Liver (tissue), 9 donors: ENCODE data around the gene PELO. TPM values are rescaled to one million over a fixed set of nuclear protein-coding genes. Genes with fewer than 3 reads are reported as not detected.

Experiments
- DNase-seq: peaks from one replicate; pipeline ENCODE4 v3.0.0-alpha.2; 2017; ENCODE audit warnings: low spot score
- H3K27ac ChIP-seq, 2 donors: one replicate each; pipeline ENCODE4 v1.7.0; 2013; ENCODE audit warnings: inconsistent platforms in 2 of 2, low read length in 2 of 2, control low read depth in 1 of 2, low read depth in 1 of 2, mild to moderate bottlenecking in 1 of 2
- H3K27me3 ChIP-seq, 4 donors: one replicate each; pipeline versions ENCODE4 v1.6.1 to v1.7.0; 2013; ENCODE audit warnings: low read length in 3 of 4, inconsistent platforms in 1 of 4, mild to moderate bottlenecking in 1 of 4, moderate library complexity in 1 of 4; ENCODE audit not compliant: control insufficient read depth in 4 of 4, insufficient read depth in 4 of 4
- H3K36me3 ChIP-seq, 4 donors: one replicate each; pipeline versions ENCODE4 v1.6.1 to v1.7.0; 2013; ENCODE audit warnings: low read length in 3 of 4, mild to moderate bottlenecking in 3 of 4, low read depth in 1 of 4, moderate library complexity in 1 of 4; ENCODE audit not compliant: control insufficient read depth in 4 of 4, insufficient read depth in 3 of 4
- H3K4me1 ChIP-seq, 4 donors: one replicate each; pipeline versions ENCODE4 v1.6.1 to v1.7.0; 2013; ENCODE audit warnings: low read length in 3 of 4, mild to moderate bottlenecking in 3 of 4, moderate library complexity in 1 of 4; ENCODE audit not compliant: control insufficient read depth in 4 of 4, insufficient read depth in 4 of 4
- H3K4me3 ChIP-seq, 3 donors: one replicate each; pipeline versions ENCODE4 v1.6.1 to v1.7.0; 2013; ENCODE audit warnings: low read length in 3 of 3, control low read depth in 1 of 3, low read depth in 1 of 3, mild to moderate bottlenecking in 1 of 3
- H3K9ac ChIP-seq, 2 donors: one replicate each; pipeline ENCODE4 v1.7.0; 2013; ENCODE audit warnings: low read length in 2 of 2, mild to moderate bottlenecking in 2 of 2, moderate library complexity in 2 of 2, control low read depth in 1 of 2, low read depth in 1 of 2
- H3K9me3 ChIP-seq, 4 donors: one replicate each; pipeline versions ENCODE4 v1.6.1 to v1.7.0; 2013; ENCODE audit warnings: low read length in 3 of 4; ENCODE audit not compliant: control insufficient read depth in 4 of 4
- EGR1 ChIP-seq, 2 donors: IDR thresholded peaks; 2 replicates each; pipeline ENCODE4 v1.6.1; 2016 to 2018; ENCODE audit warnings: antibody characterized with exemption in 2 of 2, low read depth in 2 of 2
- FOXA1 ChIP-seq: IDR thresholded peaks from 2 replicates; pipeline ENCODE4 v1.6.1; 2016; ENCODE audit warnings: antibody characterized with exemption
- FOXA2 ChIP-seq: IDR thresholded peaks from 2 replicates; pipeline ENCODE4 v1.6.1; 2016; ENCODE audit warnings: antibody characterized with exemption
- GABPA ChIP-seq, 2 donors: IDR thresholded peaks in 1 of 2; conservative IDR thresholded peaks in 1 of 2; 2 replicates each; pipeline ENCODE4 v1.6.1; 2016; ENCODE audit warnings: antibody characterized with exemption in 2 of 2, mild to moderate bottlenecking in 1 of 2, moderate library complexity in 1 of 2
- HNF4A ChIP-seq, 2 donors: conservative IDR thresholded peaks; 2 replicates each; pipeline ENCODE4 v1.6.1; 2016; ENCODE audit warnings: antibody characterized with exemption in 2 of 2, mild to moderate bottlenecking in 2 of 2
- HNF4G ChIP-seq: IDR thresholded peaks from 2 replicates; pipeline ENCODE4 v1.6.1; 2016; ENCODE audit warnings: antibody characterized with exemption
- JUND ChIP-seq, 2 donors: IDR thresholded peaks; 2 replicates each; pipeline ENCODE4 v1.6.1; 2016; ENCODE audit warnings: antibody characterized with exemption in 2 of 2
- NR2F2 ChIP-seq: IDR thresholded peaks from 2 replicates; pipeline ENCODE4 v1.6.1; 2016; ENCODE audit warnings: antibody characterized with exemption
- RAD21 ChIP-seq, 2 donors: IDR thresholded peaks; 2 replicates each; pipeline ENCODE4 v1.6.1; 2016; ENCODE audit warnings: antibody characterized with exemption in 2 of 2, mild to moderate bottlenecking in 2 of 2
- RXRA ChIP-seq, 2 donors: IDR thresholded peaks; 2 replicates each; pipeline ENCODE4 v1.6.1; 2017 to 2018; ENCODE audit warnings: antibody characterized with exemption in 2 of 2, mild to moderate bottlenecking in 1 of 2
- TAF1 ChIP-seq: conservative IDR thresholded peaks from 2 replicates; pipeline ENCODE4 v1.6.1; 2016; ENCODE audit warnings: antibody characterized with exemption, mild to moderate bottlenecking
- WGBS: extraction: QIAGEN DNeasy Blood & Tissue Kit; methylation state at CpG from one replicate; pipeline ENCODE4 v1.1.7; 2013; 5-methylcytosine and 5-hydroxymethylcytosine counted together
- polyA plus RNA-seq, 2 donors: library from polyadenylated mRNA; stranded (reverse) in 1 of 2; unstranded in 1 of 2; fragments of 200-250 nt in 1 of 2; fragments of >200 nt in 1 of 2; fragmentation: Nextera tagmentation in 1 of 2; extraction: Ambion mirVana in 1 of 2; gene quantifications; one replicate each; pipeline versions ENCODE4 v1.2.1 to v1.2.3, GENCODE V29; 2013 to 2015
- total RNA-seq, 2 donors: library from RNA; depleted of rRNA; stranded (reverse); fragments of >200 nt; gene quantifications; one replicate each; pipeline ENCODE4 v1.2.3, GENCODE V29; 2014
- TF ChIP-seq, protein P1 (sequence below): fragments of 150-350 bp; IDR thresholded peaks from 2 replicates; pipeline ENCODE4 v1.5.1; 2017; ENCODE audit warnings: improper control_type of control experiment, low read depth, low read length; ENCODE audit not compliant: missing input control
- TF ChIP-seq, protein P2 (sequence below): IDR thresholded peaks from 2 replicates; pipeline ENCODE4 v1.6.1; 2016; ENCODE audit warnings: antibody characterized with exemption
- TF ChIP-seq, protein P3 (sequence below): IDR thresholded peaks from 2 replicates; pipeline ENCODE4 v1.6.1; 2016; ENCODE audit warnings: antibody characterized with exemption
- TF ChIP-seq, protein P4 (sequence below): IDR thresholded peaks from 2 replicates; pipeline ENCODE4 v1.6.1; 2016; ENCODE audit warnings: antibody characterized with exemption
- TF ChIP-seq, protein P5 (sequence below): IDR thresholded peaks from 2 replicates; pipeline ENCODE4 v1.6.1; 2016; ENCODE audit warnings: antibody characterized with exemption, mild to moderate bottlenecking
- donor health status: healthy.
- donor health status: healthy.
- donor health status: healthy.
- donor health status: healthy.
- donor health status: healthy.

Gene PELO
- total and polyA plus RNA-seq, 4 donors = 10.1 to 24.6 (median 16.5) TPM

DNA sequence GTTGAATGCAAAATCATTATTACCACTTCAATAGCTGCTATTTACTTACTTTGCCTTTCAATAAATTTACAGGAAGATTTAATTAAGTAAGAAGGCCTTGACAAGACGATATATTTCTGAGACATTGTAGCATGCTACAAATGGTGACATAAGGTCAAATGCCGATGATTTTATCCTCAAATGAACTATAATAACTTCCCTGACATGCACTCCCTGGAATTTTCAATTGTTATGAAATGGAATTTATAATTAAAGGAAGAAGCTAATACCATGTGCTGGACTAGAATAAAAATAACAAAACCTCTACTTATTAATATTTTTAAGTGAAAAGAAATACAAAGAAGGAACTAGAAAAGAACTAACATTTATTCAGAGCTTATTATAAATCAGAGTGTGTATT is 30.2 kb upstream of the PELO start:
- Histone ChIP-seq H3K9ac (no peak overlapping the region), H3K9me3 (no peaks in the 10 kb centered on the region), H3K27me3 (no peaks in the 10 kb centered on the region), H3K27ac (no peak overlapping the region), H3K4me3 (no peak overlapping the region), H3K36me3 (no peaks in the 10 kb centered on the region), H3K4me1 (no peaks in the 10 kb centered on the region)
- 70% methylated on average over 2 of the region's 2 CpGs for WGBS
- no peak for TF ChIP-seq TAF1
- peak in 1 of 2 donors; percentile 28 for TF ChIP-seq RXRA (IDR thresholded peaks at IDR 0.05)
- DNase-seq = no peak

DNA sequence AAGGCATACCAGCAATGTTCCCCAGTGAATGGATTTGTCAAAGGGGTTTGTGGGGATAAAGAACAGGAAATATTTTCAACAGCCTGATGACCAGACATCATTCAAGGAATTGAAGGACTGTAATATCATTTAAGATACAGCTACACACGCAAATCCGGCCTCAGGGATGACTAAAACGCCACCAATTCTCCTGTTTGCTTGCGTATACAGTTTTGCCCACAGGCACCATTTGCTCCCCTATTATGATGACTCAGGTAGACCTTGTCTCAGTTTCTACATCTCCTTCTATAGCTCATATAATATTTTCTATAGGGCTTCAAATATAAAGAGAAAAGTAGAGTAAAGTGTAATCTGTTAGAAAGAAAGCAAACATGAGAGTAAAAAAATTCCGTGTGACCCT is 29.7 kb upstream of the PELO start:
- TF ChIP-seq, protein P1, sequence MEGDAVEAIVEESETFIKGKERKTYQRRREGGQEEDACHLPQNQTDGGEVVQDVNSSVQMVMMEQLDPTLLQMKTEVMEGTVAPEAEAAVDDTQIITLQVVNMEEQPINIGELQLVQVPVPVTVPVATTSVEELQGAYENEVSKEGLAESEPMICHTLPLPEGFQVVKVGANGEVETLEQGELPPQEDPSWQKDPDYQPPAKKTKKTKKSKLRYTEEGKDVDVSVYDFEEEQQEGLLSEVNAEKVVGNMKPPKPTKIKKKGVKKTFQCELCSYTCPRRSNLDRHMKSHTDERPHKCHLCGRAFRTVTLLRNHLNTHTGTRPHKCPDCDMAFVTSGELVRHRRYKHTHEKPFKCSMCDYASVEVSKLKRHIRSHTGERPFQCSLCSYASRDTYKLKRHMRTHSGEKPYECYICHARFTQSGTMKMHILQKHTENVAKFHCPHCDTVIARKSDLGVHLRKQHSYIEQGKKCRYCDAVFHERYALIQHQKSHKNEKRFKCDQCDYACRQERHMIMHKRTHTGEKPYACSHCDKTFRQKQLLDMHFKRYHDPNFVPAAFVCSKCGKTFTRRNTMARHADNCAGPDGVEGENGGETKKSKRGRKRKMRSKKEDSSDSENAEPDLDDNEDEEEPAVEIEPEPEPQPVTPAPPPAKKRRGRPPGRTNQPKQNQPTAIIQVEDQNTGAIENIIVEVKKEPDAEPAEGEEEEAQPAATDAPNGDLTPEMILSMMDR = no peak
- TF ChIP-seq HNF4A (conservative IDR thresholded peaks at IDR 0.05) (no peak), JUND (IDR thresholded peaks at IDR 0.05) (no peak), NR2F2 (no peak), RAD21 (IDR thresholded peaks at IDR 0.05) (no peak), FOXA2 (no peak), GABPA (IDR thresholded peaks at IDR 0.05 in 1 of 2, conservative IDR thresholded peaks at IDR 0.05 in 1 of 2) (no peak), FOXA1 (no peak)
- TF ChIP-seq, protein P2, sequence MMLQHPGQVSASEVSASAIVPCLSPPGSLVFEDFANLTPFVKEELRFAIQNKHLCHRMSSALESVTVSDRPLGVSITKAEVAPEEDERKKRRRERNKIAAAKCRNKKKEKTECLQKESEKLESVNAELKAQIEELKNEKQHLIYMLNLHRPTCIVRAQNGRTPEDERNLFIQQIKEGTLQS = no peak
- TF ChIP-seq, protein P3, sequence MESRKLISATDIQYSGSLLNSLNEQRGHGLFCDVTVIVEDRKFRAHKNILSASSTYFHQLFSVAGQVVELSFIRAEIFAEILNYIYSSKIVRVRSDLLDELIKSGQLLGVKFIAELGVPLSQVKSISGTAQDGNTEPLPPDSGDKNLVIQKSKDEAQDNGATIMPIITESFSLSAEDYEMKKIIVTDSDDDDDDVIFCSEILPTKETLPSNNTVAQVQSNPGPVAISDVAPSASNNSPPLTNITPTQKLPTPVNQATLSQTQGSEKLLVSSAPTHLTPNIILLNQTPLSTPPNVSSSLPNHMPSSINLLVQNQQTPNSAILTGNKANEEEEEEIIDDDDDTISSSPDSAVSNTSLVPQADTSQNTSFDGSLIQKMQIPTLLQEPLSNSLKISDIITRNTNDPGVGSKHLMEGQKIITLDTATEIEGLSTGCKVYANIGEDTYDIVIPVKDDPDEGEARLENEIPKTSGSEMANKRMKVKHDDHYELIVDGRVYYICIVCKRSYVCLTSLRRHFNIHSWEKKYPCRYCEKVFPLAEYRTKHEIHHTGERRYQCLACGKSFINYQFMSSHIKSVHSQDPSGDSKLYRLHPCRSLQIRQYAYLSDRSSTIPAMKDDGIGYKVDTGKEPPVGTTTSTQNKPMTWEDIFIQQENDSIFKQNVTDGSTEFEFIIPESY = no peak
- 91% methylated on average over 5 of the region's 5 CpGs for WGBS
- Histone ChIP-seq H3K4me3 (no peak overlapping the region), H3K27ac (no peak overlapping the region), H3K36me3 (no peaks in the 10 kb centered on the region), H3K4me1 (no peaks in the 10 kb centered on the region), H3K27me3 (no peaks in the 10 kb centered on the region), H3K9ac (no peak overlapping the region), H3K9me3 (no peaks in the 10 kb centered on the region)
- DNase-seq = no peak

DNA sequence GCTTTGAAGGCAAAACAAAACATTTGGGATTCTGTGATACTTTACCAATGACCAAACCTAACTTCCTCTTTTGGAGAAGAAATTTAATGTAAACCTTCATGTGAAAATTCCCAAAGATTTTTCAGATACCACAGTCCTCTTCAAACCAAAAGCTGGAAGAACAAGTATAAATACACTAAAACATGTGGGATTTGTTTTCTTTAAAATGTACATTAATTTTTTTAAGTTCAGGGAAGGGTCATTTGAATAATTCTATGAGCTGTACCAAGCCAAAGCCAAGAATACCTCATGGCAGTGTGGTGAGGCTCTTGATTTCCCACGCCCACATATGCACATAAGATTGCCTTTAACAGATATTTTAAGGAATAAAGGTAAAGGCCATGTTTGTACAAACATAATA is 28.4 kb upstream of the PELO start:
- no peaks in the 10 kb centered on the region for H3K36me3 ChIP-seq
- no peak overlapping the region for H3K27ac ChIP-seq
- WGBS = 93% methylated on average over 1 of the region's 1 CpG
- TF ChIP-seq HNF4G = no peak
- TF ChIP-seq, protein P4, sequence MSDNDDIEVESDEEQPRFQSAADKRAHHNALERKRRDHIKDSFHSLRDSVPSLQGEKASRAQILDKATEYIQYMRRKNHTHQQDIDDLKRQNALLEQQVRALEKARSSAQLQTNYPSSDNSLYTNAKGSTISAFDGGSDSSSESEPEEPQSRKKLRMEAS = no peak
- no peak for TF ChIP-seq HNF4A (conservative IDR thresholded peaks at IDR 0.05)
- TF ChIP-seq EGR1 (IDR thresholded peaks at IDR 0.05; ENCODE audit: low read depth in 2 of 2) = no peak
- TF ChIP-seq, protein P5, sequence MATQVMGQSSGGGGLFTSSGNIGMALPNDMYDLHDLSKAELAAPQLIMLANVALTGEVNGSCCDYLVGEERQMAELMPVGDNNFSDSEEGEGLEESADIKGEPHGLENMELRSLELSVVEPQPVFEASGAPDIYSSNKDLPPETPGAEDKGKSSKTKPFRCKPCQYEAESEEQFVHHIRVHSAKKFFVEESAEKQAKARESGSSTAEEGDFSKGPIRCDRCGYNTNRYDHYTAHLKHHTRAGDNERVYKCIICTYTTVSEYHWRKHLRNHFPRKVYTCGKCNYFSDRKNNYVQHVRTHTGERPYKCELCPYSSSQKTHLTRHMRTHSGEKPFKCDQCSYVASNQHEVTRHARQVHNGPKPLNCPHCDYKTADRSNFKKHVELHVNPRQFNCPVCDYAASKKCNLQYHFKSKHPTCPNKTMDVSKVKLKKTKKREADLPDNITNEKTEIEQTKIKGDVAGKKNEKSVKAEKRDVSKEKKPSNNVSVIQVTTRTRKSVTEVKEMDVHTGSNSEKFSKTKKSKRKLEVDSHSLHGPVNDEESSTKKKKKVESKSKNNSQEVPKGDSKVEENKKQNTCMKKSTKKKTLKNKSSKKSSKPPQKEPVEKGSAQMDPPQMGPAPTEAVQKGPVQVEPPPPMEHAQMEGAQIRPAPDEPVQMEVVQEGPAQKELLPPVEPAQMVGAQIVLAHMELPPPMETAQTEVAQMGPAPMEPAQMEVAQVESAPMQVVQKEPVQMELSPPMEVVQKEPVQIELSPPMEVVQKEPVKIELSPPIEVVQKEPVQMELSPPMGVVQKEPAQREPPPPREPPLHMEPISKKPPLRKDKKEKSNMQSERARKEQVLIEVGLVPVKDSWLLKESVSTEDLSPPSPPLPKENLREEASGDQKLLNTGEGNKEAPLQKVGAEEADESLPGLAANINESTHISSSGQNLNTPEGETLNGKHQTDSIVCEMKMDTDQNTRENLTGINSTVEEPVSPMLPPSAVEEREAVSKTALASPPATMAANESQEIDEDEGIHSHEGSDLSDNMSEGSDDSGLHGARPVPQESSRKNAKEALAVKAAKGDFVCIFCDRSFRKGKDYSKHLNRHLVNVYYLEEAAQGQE = no peak
- TF ChIP-seq, protein P1 = no peak
- TF ChIP-seq JUND (IDR thresholded peaks at IDR 0.05) = no peak
- TF ChIP-seq, protein P2 = no peak
- no peak for TF ChIP-seq FOXA2

More for the DNA sequence above, 28.4 kb upstream of the PELO start:
- Histone ChIP-seq H3K9ac (no peak overlapping the region), H3K4me1 (no peaks in the 10 kb centered on the region), H3K9me3 (no peaks in the 10 kb centered on the region), H3K27me3 (no peaks in the 10 kb centered on the region), H3K4me3 (no peak overlapping the region)
- no peak for DNase-seq
